ENCODE results near the gene GSG1L.

The GSG1L gene

GRCh38 chr16:28011223-28011622 lies 52.3 kb downstream of the GSG1L start:
- no peak overlapping the region for H3K4me3 ChIP-seq (replicated peaks in 1 of 2; ENCODE audit: low read depth in 2 of 2, low read length in 2 of 2)
- TF ChIP-seq CTCF (IDR thresholded peaks at IDR 0.05; ENCODE audit: low read depth, low read length) = no peak
- DNase-seq (ENCODE audit: low read depth in 2 of 2) = no peak

- no peak overlapping the region for H3K4me3 ChIP-seq (replicated peaks in 1 of 2; ENCODE audit: low read depth in 2 of 2, low read length in 2 of 2)
- DNase-seq (ENCODE audit: low read depth in 2 of 2) = peak; percentile 31 to 63
- TF ChIP-seq CTCF (IDR thresholded peaks at IDR 0.05; ENCODE audit: low read depth, low read length) = no peak
Observed at GRCh38 chr16:28010671-28011070, 52.8 kb downstream of the GSG1L start.

- H3K4me3 ChIP-seq (replicated peaks in 1 of 2; ENCODE audit: low read depth in 2 of 2, low read length in 2 of 2) = no peak overlapping the region
- DNase-seq (ENCODE audit: low read depth in 2 of 2) = peak in 1 of 2 donors; percentile 1
- no peak for TF ChIP-seq CTCF (IDR thresholded peaks at IDR 0.05; ENCODE audit: low read depth, low read length)
Observed at GRCh38 chr16:28009586-28010373, 53.7 kb downstream of the GSG1L start.

- DNase-seq (ENCODE audit: low read depth in 2 of 2) = no peak
- no peak overlapping the region for H3K4me3 ChIP-seq (replicated peaks in 1 of 2; ENCODE audit: low read depth in 2 of 2, low read length in 2 of 2)
- no peak for TF ChIP-seq CTCF (IDR thresholded peaks at IDR 0.05; ENCODE audit: low read depth, low read length)
Observed at GRCh38 chr16:28003923-28004322, 59.6 kb downstream of the GSG1L start.

GRCh38 chr16:28003021-28003865 lies 60.3 kb downstream of the GSG1L start:
- DNase-seq (ENCODE audit: low read depth in 2 of 2) = no peak
- no peak overlapping the region for H3K4me3 ChIP-seq (replicated peaks in 1 of 2; ENCODE audit: low read depth in 2 of 2, low read length in 2 of 2)
- no peak for TF ChIP-seq CTCF (IDR thresholded peaks at IDR 0.05; ENCODE audit: low read depth, low read length)

GRCh38 chr16:28001642-28002041 lies 61.9 kb downstream of the GSG1L start:
- DNase-seq (ENCODE audit: low read depth in 2 of 2) = no peak
- TF ChIP-seq CTCF (IDR thresholded peaks at IDR 0.05; ENCODE audit: low read depth, low read length) = no peak
- no peak overlapping the region for H3K4me3 ChIP-seq (replicated peaks in 1 of 2; ENCODE audit: low read depth in 2 of 2, low read length in 2 of 2)
